Astrocyte of the spinal cord (primary cell): ENCODE results near the gene POLDIP3.
A peak's percentile ranks its signal among the peaks of the same experiment; 100 is the strongest.

Experiments used
- DNase-seq: peaks from one replicate; pipeline ENCODE4 v3.0.0; 2011; ENCODE audit warnings: low read depth, low spot score
- H3K4me3 ChIP-seq: 2 replicates; pipeline ENCODE4 v1.5.1; 2011; ENCODE audit warnings: low read depth, mild to moderate bottlenecking, low read length, moderate library complexity
- in situ Hi-C: cut with HindIII; loops from 2 replicates; pipeline ENCODE4 v1.10.0; 2017; ENCODE audit warnings: low sequenced_read_pairs
- TF ChIP-seq, protein P1 (sequence below): IDR thresholded peaks from 2 replicates; pipeline ENCODE4 v1.5.1; 2012; ENCODE audit warnings: low read depth, mild to moderate bottlenecking, low read length, inconsistent platforms

Gene POLDIP3

GRCh38 chr22:42633013-42633412 is 18.3 kb upstream of the POLDIP3 start:
- in situ Hi-C loops = no loop called here
- no peak for DNase-seq
- TF ChIP-seq, protein P1, sequence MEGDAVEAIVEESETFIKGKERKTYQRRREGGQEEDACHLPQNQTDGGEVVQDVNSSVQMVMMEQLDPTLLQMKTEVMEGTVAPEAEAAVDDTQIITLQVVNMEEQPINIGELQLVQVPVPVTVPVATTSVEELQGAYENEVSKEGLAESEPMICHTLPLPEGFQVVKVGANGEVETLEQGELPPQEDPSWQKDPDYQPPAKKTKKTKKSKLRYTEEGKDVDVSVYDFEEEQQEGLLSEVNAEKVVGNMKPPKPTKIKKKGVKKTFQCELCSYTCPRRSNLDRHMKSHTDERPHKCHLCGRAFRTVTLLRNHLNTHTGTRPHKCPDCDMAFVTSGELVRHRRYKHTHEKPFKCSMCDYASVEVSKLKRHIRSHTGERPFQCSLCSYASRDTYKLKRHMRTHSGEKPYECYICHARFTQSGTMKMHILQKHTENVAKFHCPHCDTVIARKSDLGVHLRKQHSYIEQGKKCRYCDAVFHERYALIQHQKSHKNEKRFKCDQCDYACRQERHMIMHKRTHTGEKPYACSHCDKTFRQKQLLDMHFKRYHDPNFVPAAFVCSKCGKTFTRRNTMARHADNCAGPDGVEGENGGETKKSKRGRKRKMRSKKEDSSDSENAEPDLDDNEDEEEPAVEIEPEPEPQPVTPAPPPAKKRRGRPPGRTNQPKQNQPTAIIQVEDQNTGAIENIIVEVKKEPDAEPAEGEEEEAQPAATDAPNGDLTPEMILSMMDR = no peak
- H3K4me3 ChIP-seq = no peak overlapping the region

DNA sequence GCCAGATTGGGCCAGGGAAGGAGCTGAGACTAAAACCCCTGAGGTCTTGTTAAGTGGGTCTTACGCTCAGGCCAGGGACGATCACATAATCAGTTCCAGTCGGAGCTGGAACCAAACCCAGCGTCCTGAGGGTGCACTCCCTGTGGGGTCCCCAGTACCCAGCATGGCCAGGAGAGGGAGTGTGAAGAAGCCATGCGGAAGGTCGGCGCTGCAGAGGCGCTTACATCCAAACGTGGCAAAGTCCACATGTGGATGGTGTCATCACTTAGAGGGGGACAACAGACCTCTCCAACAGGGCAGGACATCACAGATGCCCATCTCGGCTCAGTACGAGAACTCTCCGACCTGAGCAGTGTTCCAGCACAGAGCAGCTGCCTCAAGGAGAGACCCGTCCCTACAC is 17.4 kb upstream of the POLDIP3 start:
- no peak for DNase-seq
- no peak overlapping the region for H3K4me3 ChIP-seq
- TF ChIP-seq, protein P1 = peak; percentile 49
- in situ Hi-C loops = no loop called here

GRCh38 chr22:42630901-42631602 is 16.4 kb upstream of the POLDIP3 start:
- TF ChIP-seq, protein P1 = no peak
- H3K4me3 ChIP-seq = no peak overlapping the region
- in situ Hi-C loops = no loop called here
- DNase-seq = peak; percentile 27

DNA sequence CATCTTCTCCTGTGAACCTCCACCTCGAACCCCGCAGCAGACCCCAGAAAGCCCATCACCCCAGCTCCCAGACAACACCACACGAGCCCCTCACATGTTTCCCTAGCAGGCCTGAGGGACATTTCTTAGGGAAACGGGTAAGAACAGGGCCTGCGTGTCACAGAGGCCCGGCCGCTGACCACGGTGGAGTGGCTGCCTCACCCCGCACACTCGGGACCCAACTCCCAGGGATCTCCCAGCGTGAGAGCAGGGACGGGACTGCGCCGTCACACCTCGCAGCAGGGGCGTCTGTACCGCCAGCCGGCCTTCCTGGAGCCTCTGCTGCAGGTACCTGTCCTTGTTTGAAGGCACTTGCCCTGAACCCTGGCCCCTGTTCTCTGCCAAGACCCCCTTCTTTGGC is 15.5 kb upstream of the POLDIP3 start:
- DNase-seq = no peak
- in situ Hi-C loops = no loop called here
- TF ChIP-seq, protein P1 = no peak
- no peak overlapping the region for H3K4me3 ChIP-seq

DNA sequence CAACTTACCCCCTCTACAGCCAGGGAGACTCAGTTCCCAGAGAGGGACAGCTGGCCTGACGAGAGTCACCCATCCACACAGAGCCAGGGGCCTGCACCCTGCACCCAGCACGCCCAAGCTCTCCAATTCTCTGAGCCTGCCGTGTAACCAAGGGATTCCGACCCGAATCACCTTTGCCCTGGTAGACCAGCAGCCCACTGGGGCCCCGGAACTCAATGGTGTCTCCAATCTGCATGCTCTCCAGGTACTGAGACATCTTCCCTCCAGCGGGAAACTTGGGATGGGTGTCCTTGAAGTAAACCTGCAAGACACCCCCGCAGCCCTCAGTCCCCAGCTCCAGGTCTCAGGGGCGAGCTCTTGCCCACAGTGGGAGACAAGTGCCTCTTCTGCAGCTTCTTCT is 13.3 kb upstream of the POLDIP3 start:
- H3K4me3 ChIP-seq = no peak overlapping the region
- DNase-seq = no peak
- in situ Hi-C loops = no loop called here
- TF ChIP-seq, protein P1 = no peak

DNA sequence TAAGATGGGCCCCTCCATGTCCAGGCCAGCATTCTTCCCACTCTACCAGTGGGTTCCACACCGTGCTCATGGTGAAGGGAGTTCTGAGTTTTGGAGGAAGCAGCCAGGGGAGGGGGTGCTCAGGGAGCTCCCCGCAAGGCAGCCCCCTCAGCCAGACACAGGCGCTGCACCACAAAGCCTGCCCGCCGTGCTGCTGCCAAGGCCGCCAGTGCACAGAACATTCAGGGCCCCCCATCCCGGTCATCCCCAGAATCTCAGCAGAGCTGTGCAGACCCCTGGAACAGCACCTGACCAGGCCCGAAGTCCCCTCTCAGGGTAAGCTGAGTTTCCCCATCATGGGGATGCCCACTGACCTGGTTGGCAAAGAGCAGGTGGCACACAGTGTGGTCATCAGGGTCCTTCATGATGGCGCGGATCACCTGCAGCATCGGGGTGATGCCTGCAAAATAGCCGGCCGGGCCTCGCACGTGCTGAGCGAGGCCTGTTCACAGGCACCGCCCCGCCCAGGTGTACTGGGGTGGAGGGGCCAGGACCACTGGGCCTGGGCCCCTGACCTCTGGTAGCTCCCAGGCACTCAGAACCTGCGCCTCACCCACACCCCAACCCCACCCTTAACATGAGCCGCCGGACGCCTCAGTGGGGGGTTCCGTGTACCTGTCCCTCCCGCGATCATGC is 12.4 kb upstream of the POLDIP3 start:
- TF ChIP-seq, protein P1 = no peak
- no peak overlapping the region for H3K4me3 ChIP-seq
- no peak for DNase-seq
- in situ Hi-C loops = no loop called here
